HG03439 (cell line): ENCODE results near the gene UFSP2.
A peak's percentile ranks its signal among the peaks of the same experiment; 100 is the strongest.

ENCODE experiments used
- ATAC-seq: cut with Tn5 transposase; IDR thresholded peaks from one replicate; pipeline ENCODE4 v1.9.1; 2021; ENCODE audit warnings: mild to moderate bottlenecking, moderate library complexity; ENCODE audit not compliant: unreplicated experiment

Gene UFSP2

DNA sequence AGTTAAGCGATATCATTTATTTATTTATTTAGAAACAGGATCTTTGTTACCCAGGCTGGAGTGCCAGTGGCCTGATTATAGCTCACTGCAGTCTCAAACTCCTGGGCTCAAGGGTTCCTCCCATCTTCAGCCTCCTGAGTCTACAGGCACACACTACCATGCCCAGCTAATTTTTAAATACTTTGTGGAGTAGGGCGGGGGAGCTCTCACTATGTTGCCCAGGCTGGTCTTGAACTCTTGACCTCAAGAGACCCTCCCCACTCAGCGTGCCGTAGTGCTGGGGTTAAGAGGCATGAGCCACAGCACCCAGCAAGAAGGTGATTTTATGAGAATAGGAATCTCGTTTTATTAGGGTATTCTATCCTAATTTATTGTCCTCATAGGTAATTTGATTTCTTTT lies 3.9 kb upstream of the UFSP2 start:
- ATAC-seq, result no peak

DNA sequence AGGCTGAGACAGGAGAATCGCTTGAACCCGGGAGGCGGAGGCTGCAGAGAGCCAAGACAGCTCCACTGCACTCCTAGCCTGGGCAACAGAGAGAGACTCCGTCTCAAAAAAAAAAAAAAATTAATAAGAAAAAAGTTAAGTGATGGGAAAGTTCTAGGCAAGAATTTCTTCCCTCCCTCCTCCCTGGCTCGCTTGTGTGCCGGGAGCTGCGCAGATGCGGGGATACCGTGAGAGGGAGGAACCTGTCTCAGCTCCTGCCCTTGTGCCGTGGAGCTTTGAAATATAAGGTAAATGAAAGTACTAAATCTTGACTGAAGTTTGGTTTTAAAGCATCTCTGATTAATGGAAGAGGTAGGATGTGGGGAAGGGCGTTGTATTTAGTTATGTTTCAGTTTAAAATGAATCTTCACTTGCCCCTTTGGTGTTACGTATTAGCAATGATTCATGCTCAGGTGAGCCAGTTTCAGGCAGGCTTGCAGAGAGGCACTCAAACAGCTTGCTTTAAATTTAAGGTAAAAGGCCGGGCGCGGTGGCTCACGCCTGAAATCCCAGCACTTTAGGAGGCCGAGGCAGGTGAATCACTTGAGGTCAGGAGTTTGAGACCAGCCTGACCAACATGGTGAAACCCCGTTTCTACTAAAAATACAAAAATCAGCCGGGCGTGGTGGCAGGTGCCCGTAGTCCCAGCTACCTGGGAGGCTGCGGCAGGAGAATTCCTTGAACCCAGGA lies 1.4 kb upstream of the UFSP2 start:
- ATAC-seq, result no peak

DNA sequence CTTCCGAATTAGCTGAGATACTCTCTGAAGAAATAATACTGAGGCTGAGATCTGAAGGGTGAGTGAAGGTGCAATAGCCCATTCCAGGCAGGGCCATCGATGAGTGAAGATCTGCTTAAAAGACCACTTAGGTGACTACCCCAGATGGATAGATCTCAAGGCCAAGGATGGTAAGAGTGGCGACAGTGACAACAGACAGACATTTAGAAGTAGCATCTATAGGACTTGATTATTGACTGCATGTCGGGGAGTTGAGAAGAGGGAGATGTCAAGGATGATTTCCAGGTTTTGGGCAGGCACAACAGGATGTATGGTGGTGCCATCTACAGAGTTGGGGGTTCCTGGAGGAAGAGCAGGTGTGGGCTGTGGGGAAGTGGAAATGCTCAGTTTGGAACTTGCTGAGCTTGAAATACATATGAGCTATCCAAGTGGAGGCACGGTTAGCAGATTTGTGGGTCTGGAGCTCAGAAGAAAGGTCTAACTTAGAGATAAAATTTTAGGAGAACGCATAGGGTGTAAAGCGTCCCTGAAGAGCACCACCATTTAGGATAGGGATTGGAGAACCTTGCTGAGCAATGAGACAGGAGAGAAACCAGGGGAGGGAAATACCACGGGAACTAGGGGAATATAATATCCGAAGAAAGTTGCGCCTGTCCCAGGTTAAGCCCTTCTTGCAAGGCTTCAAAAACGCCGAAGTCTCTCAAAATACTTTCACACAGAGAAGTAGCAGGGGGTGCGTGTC lies 688 bp downstream of the UFSP2 start:
- peak; percentile 3 for ATAC-seq

- ATAC-seq, result no peak
These were observed 4.2 kb downstream of the UFSP2 start for GRCh38 chr4:185421366-185422124.

- no peak for ATAC-seq
These were observed 8.8 kb downstream of the UFSP2 start for GRCh38 chr4:185416955-185417354.

- ATAC-seq, result no peak
These were observed 13.4 kb downstream of the UFSP2 start for GRCh38 chr4:185412412-185412811.

GRCh38 chr4:185411849-185412248 lies 13.9 kb downstream of the UFSP2 start:
- ATAC-seq, result no peak

GRCh38 chr4:185408432-185408831 lies 17.3 kb downstream of the UFSP2 start:
- no peak for ATAC-seq

DNA sequence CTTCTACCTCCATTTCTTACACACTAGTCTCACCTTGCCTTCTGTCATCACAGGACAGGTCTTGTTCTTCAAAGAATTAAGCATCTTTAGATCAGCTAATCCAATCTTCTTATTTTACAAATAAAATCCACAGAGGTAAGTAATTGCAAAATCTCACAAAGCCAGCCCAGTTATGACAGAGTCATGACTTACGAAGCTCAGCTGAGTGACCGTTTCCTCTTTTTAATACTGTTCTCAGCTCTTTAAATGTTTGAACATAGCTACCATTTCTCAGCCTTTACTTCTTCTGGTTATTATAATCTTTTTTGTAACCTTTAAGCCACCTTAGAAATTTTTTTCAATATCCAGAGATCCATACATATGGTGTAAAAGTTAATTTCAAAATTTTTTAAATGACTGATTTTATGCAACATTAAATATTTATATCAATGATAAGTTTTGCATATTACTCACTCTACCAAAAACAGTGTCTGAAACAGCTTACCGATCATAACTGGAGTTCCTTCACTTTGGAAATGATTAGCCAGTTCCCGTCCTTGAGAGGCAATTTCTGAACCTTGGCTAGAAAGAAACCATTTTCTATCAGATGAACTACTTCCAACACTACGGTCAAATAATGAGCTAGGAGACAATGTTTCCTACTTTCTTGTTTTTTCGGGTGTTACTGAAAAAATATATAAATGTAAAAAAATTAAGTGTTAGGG lies 20.3 kb downstream of the UFSP2 start:
- peak; percentile 52 for ATAC-seq

DNA sequence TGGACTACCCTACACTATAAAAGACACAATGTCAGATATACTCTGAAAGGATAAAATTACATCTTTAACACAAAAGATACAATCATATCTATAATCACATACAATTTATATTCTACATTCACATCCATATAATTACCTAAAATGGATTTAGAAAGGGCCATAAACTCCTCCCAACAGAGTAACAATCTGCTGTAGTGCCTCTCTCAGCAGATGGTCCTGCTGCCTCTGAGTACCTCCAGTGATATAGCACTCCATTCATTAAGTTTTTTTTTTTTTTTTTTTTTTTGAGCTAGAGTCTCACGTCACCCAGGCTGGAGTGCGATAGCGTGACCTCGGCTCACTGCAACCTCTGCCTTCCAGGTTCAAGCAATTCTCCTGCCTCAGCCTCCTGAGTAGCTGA lies 21.7 kb downstream of the UFSP2 start:
- no peak for ATAC-seq

GRCh38 chr4:185399466-185399865 lies 26.3 kb downstream of the UFSP2 start:
- no peak for ATAC-seq

- no peak for ATAC-seq
These were observed 27.1 kb downstream of the UFSP2 start for GRCh38 chr4:185398618-185399017.

GRCh38 chr4:185396724-185397385 lies 28.9 kb downstream of the UFSP2 start, which contains the start of gene ANKRD37:
Gene ANKRD37, plus strand, starts transcription at chr4:185396841. Its CDS starts 83 bp downstream, at chr4:185396924.
- peak; percentile 9 for ATAC-seq

- peak; percentile 80 for ATAC-seq
These were observed 29.6 kb downstream of the UFSP2 start for GRCh38 chr4:185395956-185396723.

DNA sequence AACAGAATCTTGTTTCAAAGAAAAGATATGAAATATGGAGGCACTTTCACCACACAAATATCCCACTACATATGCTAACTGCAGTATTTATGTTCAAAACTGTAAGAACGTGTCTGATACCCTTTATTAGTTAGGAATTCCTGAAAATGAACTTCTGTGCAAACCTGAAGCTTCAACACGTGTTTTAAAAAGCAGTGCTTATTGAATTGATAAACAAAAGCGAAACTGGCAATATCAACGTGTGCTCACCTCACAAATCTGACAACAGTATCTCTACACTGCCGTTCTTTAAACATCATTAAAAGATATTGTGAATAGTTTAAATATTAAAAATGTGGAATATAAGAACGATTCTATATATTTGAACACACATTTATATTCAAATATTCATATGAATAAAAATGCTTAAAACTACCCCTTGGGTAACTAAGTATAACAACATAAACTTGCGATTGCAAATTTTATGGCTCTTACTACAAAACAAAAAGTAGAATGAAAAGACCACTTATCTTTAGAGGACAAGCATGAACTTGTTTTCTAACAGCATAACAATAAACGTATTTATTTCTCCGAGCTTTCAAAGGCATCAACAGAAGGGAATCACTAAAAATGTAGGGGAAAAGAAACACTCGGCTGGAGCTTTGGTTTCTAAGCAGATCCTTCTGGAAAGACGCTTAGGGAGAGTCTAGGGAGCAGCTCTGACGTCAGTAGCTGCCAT lies 30.4 kb downstream of the UFSP2 start, which contains the start of gene LRP2BP:
Gene LRP2BP (minus strand): TSS at position 687 of the 718 bp plus-strand sequence. CDS start 17,738 bp downstream, outside the sequence.
- no peak for ATAC-seq

DNA sequence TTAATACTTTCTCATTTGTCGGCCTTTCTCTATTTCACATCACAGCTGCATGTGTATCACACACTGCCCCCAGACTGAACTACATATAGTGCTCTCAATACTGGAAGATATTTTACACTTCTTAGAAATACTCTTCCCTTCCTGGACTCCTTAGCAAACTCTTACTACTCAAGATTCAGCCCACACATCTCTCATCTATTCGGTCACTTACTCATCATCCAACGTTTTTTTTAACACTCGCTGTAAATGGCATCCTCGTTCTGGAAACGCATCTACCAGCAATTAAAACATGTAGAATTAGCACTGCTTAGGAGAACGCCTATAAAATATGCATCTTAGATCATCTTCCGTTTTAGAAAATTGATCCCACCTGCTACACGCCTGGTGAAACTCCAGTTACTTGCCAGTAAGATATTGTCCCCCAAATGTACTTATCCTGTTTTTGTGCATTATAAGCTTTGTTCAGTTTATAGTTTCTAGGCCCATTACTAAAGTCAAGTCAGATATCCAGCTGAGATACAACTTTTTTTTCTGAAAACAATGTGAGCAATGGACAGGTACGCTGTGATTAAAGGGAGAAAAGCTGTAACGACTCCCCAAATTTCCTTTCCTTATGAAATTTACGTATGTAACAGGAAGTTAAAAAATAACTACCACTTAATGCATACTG lies 31.1 kb downstream of the UFSP2 start:
- ATAC-seq, result no peak

DNA sequence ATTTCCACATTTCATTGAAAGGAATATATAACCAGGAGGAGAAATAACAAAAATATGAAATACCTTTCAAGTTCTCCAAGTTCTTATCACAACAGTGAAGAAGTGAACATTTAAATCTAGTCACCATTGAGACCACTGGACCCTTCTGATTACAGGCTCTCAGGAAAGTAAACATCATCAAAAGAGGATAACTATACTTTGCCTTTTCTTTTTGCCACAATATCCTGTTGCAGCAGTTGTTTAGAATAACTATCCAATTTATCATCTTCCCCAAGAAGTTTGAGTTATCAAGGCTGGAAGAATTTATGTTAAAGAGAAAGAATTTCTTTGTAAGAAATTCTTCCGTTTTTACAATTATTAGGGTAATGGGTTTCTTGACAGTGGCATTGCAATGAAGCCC lies 33.6 kb downstream of the UFSP2 start:
- ATAC-seq, result no peak

GRCh38 chr4:185390941-185391340 lies 34.8 kb downstream of the UFSP2 start:
- no peak for ATAC-seq
